ENCODE measurements around the gene SINHCAF. TPM values are rescaled to one million over a fixed set of nuclear protein-coding genes. Genes with fewer than 3 reads are reported as not detected.
"Not testable (repeated sequence)": the region's sequence is repeated elsewhere in the genome, so short reads cannot be mapped to it uniquely, and the experiment has no call there.

SINHCAF gene
- total RNA-seq, 1 donor from 2014 or later = 270 TPM

DNA sequence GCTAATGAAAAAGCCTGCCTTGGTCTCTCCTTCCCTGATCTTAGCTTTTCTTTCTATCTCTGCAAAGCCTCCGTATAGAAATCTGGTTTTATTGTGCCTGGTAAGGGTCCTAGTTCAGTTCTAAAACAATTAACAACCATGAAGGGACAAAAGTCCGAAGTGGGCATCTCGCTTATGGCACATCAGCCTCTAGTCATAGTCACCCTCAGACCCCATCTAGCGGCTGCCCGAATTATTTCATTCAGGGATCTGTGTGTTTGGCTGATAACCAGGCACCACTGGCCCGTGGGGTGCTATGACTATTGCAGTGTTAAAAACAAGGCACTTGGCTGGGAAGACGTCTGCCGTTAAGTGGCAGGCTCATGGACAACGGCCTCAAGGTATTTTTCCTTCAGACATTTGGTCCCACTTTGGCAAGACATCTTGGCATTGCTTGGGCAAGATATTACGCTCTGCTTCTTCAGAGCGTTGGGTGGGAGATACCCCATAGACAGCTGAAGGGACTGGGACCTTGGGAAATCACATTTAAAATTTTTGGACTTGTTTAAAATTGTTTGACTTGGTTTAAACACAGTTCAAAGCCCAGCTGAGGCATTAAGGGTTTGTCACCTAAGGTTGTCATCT lies 87.1 kb downstream of the SINHCAF start:
- H3K27ac Mint-ChIP-seq = no peak overlapping the region
- no peak overlapping the region for H3K4me3 Mint-ChIP-seq
- no peaks in the 10 kb centered on the region for H3K9me3 Mint-ChIP-seq
- intact Hi-C loops (cut with micrococcal nuclease) = loop anchor here (1.0 to 2.0 kb wide), 3 partner anchors 122 to 392 kb away; no protein-coding TSS in a partner anchor
- H3K27me3 Mint-ChIP-seq (ENCODE audit: insufficient read depth) = peaks cover 14% of the 10 kb centered on the region
- H3K4me1 Mint-ChIP-seq (ENCODE audit: low read depth) = peaks cover 11% of the 10 kb centered on the region
- no peaks in the 10 kb centered on the region for H3K36me3 Mint-ChIP-seq (ENCODE audit: low read depth)
- peak; percentile 25 for DNase-seq (ENCODE audit: low spot score)

DNA sequence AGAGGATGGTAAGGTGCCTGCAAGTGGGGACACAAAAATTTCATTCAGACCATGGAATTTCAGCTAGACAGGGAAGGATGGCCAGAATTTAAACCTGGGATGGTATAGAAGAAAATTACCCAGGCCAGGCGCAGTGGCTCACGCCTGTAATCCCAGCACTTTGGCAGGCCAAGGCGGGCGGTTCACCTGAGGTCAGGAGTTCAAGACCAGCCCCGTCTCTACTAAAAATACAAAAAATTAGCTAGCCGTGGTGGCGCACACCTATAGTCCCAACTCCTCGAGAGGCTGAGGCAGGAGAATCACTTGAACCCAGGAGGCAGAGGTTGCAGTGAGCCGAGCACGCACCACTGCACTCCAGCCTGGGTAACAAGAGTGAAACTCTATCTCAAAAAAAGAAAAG lies 87.6 kb downstream of the SINHCAF start:
- H3K9me3 Mint-ChIP-seq; H3K27ac Mint-ChIP-seq; H3K4me3 Mint-ChIP-seq; H3K36me3 Mint-ChIP-seq (ENCODE audit: low read depth); DNase-seq (ENCODE audit: low spot score): not testable (repeated sequence)
- Mint-ChIP-seq H3K4me1 (ENCODE audit: low read depth) (peaks cover 11% of the 10 kb centered on the region), H3K27me3 (ENCODE audit: insufficient read depth) (peaks cover 14% of the 10 kb centered on the region)
- intact Hi-C loops (cut with micrococcal nuclease) = loop anchor here (1.0 to 2.0 kb wide), 3 partner anchors 122 to 391 kb away; no protein-coding TSS in a partner anchor

DNA sequence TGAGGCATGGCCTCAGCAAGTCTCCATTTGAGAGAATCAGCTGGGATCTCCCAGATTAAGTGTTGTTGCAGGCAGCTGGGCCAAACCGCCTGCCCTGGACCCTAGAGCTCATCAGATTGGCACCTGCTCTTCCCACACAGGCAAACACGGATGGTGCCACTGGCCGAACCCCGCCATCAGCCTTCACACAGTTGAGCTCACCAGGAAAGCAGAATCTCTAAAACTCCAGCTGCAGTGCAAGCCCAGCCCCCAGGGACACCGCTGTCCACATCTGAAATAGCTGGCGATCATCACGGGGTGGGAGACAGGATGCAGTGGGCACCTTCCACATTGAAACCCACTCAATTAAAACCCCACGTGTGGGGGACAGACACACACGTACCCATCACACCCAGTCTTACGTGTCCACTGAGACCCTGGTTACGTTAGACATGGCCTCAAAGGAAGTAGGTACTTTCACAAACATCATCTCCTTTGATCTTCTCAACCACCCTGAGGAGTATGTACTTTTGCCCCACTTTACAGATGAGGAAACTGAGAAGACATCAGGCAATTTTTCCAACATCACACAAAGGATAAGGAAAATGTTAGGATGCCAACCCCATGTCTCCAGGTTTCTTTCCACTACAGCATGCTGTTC lies 88.8 kb downstream of the SINHCAF start:
- Mint-ChIP-seq H3K4me1 (ENCODE audit: low read depth) (peaks cover 11% of the 10 kb centered on the region), H3K27me3 (ENCODE audit: insufficient read depth) (peaks cover 14% of the 10 kb centered on the region), H3K36me3 (ENCODE audit: low read depth) (no peaks in the 10 kb centered on the region), H3K9me3 (no peaks in the 10 kb centered on the region), H3K27ac (no peak overlapping the region), H3K4me3 (no peak overlapping the region)
- no peak for DNase-seq (ENCODE audit: low spot score)
- intact Hi-C loops (cut with micrococcal nuclease) = no loop called here

DNA sequence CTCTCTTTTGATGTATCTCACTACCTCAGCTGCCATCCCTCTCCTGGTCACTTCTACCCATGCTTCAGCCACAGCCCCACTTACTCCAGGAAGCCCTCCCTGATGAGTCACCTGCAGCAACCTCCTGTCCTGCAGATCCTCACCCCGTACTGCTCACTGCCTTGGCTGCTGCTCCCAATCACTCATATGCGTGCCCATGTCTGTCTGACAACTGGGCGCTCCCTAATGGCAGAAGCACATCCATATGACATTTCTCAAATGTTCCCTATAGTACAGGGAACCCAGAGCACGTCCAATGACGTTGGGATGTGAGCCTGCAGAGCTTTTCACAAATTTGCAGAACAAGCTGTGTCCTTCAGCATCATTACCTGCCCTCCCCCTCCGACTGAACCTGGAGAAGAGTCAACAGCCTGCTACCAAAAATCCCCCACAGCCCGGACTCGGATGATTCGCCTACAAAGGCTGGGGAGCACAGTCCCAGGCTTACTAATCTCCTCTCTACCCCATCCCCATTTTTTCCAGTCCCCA lies 90.0 kb downstream of the SINHCAF start:
- H3K36me3 Mint-ChIP-seq (ENCODE audit: low read depth) = no peaks in the 10 kb centered on the region
- no peaks in the 10 kb centered on the region for H3K9me3 Mint-ChIP-seq
- H3K4me3 Mint-ChIP-seq = no peak overlapping the region
- intact Hi-C loops (cut with micrococcal nuclease) = no loop called here
- no peak overlapping the region for H3K27ac Mint-ChIP-seq
- H3K27me3 Mint-ChIP-seq (ENCODE audit: insufficient read depth) = peaks cover 12% of the 10 kb centered on the region
- H3K4me1 Mint-ChIP-seq (ENCODE audit: low read depth) = peaks cover 11% of the 10 kb centered on the region
- DNase-seq (ENCODE audit: low spot score) = no peak

DNA sequence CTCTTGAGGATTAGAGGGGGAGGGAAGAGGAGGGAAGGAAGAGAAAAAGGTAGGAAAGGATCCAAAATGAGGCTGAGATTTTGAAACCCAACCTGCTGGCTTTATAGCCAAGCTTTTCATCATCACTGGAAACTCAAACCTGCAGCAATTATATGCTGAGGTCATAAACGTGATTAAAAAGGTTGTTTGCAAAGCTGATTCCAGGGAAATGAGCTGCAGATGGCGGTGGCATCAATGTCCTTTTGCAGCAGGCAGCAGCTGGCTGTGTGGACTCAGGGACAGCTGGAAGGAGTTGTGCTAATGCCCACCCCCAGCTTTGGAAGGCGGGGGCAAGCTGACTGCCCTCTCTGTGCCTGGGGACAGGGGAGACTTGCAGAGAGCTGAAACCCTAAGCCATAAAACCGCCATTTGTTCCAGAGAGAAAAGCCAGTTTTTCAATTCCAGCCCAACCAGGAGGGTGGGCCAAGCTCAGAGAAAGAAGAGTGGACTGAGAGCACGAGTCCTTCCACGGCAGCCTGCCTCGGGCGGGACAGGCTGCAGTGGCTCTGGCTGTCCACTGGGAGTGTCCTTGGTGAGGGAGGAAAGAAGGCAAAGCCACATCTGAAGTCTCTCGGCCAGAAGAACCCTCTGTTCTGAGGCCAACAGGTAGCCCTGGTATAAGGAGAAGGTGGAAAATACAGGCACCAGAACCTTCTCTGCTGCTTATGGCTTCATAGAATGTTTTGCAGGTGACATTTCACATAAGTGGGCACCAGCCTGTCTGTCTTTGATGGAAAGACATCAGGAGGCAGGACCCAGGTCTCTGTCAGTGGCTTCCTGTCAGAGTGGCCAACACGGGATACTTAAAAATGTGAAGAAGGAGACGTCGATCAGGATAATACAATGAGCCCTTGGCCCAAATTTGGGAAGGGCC lies 90.7 kb downstream of the SINHCAF start:
- intact Hi-C loops (cut with micrococcal nuclease) = no loop called here
- Mint-ChIP-seq H3K9me3 (no peaks in the 10 kb centered on the region), H3K36me3 (ENCODE audit: low read depth) (no peaks in the 10 kb centered on the region), H3K4me1 (ENCODE audit: low read depth) (peaks cover 11% of the 10 kb centered on the region), H3K27ac (no peak overlapping the region), H3K27me3 (ENCODE audit: insufficient read depth) (peaks cover 12% of the 10 kb centered on the region), H3K4me3 (no peak overlapping the region)
- DNase-seq (ENCODE audit: low spot score) = no peak

DNA sequence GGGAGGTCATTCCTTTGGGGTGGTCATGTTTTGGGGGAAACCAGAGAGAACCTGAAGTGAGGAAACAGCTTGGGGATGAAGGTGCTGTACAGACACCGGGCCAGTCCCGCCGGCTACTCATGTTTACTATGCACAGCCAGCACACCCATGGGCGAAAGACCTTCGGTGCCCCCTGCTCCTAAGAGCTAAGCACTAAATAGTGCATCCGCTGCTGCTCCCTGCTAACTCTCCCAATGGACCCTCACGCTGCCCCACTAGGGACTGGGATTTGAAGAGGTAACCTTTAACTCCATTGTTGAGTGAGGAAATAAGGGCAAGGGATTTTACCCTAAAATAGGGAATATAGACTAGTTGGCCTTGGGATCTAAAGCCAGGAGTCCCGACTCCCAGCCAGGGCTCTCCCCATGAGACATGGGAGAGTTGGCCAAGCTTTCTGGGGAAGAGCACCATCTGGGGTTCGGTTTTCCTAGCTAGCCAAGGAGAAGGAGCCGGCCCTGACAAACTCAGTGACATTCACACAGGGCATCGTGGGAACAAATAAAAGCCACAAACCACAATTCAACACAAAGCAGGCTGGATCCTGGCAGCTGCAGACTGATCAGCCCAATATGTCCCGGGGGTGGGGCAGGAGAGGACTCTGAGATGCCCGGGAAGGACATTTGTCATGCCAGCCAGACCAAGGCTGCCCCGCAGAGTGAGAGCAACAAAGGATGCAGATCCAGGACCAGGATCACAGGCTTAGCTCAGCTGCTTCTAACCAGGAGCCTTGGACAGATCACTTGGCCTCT lies 91.7 kb downstream of the SINHCAF start:
- no peak for DNase-seq (ENCODE audit: low spot score)
- no peaks in the 10 kb centered on the region for H3K9me3 Mint-ChIP-seq
- intact Hi-C loops (cut with micrococcal nuclease) = no loop called here
- H3K27ac Mint-ChIP-seq = no peak overlapping the region
- peaks cover 12% of the 10 kb centered on the region for H3K27me3 Mint-ChIP-seq (ENCODE audit: insufficient read depth)
- no peaks in the 10 kb centered on the region for H3K36me3 Mint-ChIP-seq (ENCODE audit: low read depth)
- no peak overlapping the region for H3K4me3 Mint-ChIP-seq
- peaks cover 11% of the 10 kb centered on the region for H3K4me1 Mint-ChIP-seq (ENCODE audit: low read depth)

DNA sequence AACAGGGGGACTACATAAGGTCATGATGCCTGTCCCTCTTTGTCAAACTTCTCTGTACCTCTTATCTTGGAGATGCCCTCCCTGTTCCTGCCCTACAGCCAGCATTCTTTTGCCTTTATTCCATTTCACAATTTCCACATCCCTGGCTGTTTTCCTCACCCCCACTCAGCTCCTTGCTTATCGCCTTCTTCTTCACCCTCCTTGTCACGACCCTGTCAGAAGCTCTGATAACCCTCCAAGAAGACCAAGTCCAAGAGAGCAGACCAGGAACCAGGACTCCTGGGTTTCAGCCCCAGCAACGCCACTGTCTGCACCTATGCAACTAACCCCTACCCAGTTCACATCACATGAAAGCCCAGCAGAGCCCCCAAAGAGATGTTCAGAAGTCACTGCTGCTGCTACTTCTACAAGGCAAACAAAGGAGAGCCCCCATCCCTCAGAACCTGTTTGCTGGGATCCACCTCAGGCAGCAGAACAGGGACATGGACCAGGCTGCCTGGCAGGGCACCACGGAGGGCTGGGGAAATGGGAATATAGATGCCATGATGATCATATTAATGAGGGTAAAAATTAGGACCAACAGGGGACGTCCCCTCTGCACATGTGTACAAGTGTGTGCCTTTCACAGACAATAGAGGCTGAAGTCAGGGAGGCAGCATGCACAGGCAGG lies 92.8 kb downstream of the SINHCAF start:
- intact Hi-C loops (cut with micrococcal nuclease) = no loop called here
- no peak overlapping the region for H3K4me3 Mint-ChIP-seq
- DNase-seq (ENCODE audit: low spot score) = no peak
- no peak overlapping the region for H3K27ac Mint-ChIP-seq
- H3K9me3 Mint-ChIP-seq = no peaks in the 10 kb centered on the region
- H3K4me1 Mint-ChIP-seq (ENCODE audit: low read depth) = peaks cover 6% of the 10 kb centered on the region
- H3K27me3 Mint-ChIP-seq (ENCODE audit: insufficient read depth) = peaks cover 10% of the 10 kb centered on the region
- H3K36me3 Mint-ChIP-seq (ENCODE audit: low read depth) = no peaks in the 10 kb centered on the region

DNA sequence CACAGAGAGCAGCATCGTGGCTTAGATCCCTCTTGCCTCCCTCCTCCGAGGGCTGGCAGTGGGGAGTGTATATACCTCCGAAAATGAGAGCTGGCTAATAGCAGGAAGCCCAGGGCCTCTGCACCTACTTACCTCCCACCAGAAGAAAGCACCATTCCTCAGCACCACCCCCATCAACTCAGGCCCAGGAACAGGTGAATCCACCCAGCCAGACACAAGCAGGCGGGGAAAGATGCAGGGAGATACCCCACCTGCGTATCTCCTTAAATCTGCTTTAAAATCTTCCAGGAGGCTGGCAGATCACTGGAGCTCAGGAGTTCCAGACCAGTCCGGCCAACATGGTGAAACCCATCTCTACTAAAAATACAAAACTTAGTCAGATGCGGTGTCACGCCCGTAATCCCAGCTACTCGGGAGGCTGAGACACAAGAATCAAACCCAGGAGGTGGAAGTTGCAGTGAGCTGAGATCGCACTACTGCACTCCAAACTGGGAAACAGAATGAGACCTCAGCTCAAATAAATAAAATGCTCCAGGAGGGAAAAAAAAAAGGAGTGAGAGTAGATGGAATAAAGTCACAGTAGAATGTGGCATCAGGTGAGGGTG lies 93.5 kb downstream of the SINHCAF start:
- H3K9me3 Mint-ChIP-seq = no peaks in the 10 kb centered on the region
- peaks cover 3% of the 10 kb centered on the region for H3K4me1 Mint-ChIP-seq (ENCODE audit: low read depth)
- intact Hi-C loops (cut with micrococcal nuclease) = no loop called here
- no peak overlapping the region for H3K27ac Mint-ChIP-seq
- H3K36me3 Mint-ChIP-seq (ENCODE audit: low read depth) = no peaks in the 10 kb centered on the region
- DNase-seq (ENCODE audit: low spot score) = no peak
- no peak overlapping the region for H3K4me3 Mint-ChIP-seq
- peaks cover 6% of the 10 kb centered on the region for H3K27me3 Mint-ChIP-seq (ENCODE audit: insufficient read depth)

DNA sequence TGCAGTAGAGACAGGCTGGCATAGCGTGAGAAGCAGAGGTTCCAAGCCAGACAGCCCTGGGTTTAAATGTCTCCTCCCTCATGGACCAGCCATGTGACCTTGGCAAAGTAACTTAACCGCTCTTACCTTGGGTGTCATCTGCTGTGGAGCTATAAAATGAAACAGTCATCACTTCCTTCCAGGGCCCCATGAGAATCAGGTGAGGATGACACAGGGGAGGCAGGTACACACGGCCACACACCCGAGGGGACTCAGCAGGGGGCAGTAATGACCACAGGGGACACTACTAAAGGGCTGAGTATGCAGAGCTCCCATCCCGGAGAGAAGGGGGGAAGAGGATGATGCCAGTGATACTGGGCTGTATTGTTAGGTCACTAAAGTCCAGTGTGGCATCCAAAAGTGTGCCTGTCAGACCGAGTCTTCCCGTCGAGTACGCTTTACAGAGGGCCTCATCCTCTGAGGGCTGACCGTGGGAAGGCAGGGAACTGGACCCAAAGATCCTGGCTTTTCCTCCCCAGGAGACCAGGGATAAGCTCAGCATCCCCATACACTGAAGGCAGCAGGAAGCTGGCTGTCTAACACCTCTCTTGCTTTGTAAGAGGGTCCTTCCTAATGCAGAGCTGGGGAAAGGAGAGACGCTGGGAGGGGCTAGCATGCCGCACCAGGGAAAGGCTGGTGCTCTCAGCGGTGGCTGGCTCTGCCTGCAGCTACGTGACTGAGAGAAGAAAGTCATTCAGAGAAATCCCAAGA lies 94.2 kb downstream of the SINHCAF start:
- Mint-ChIP-seq H3K9me3 (no peaks in the 10 kb centered on the region), H3K27ac (no peak overlapping the region), H3K4me1 (ENCODE audit: low read depth) (no peaks in the 10 kb centered on the region), H3K4me3 (no peak overlapping the region), H3K36me3 (ENCODE audit: low read depth) (no peaks in the 10 kb centered on the region), H3K27me3 (ENCODE audit: insufficient read depth) (peaks cover 6% of the 10 kb centered on the region)
- DNase-seq (ENCODE audit: low spot score) = no peak
- intact Hi-C loops (cut with micrococcal nuclease) = no loop called here

Measured in activated T-helper 1 cell treated with anti-CD3 and anti-CD28 coated beads, Interleukin-12 subunit alpha, Interleukin-12 subunit beta, Interleukin-2, Interleukin-4 antibody, amounts not matched to agents 30 ng/mL and 10 ng/mL and 1 ng/mL, durations not matched to agents 14 hours and 24 hours and 36 hours (primary cell).